Calu3 (cell line): ENCODE measurements around the gene C9orf50. TPM values are rescaled to one million over a fixed set of nuclear protein-coding genes. Genes with fewer than 3 reads are reported as not detected.

Source experiments
- BruUV-seq: library from RNA; stranded (reverse); fragments of 400-500 nt; replicated peaks from 2 replicates; lab custom pipeline; 2021; lab: Mats Ljungman, UMichigan
- CTCF ChIA-PET: fragments of 300-600 bp; sonication (Branson Sonifier 250); formaldehyde crosslinking; loops from one replicate; lab custom pipeline; 2022; ENCODE audit warnings: antibody characterized with exemption; lab: Charles Lee
- DNase-seq: peaks from one replicate; pipeline ENCODE4 v3.0.0; 2022
- H3K27ac Mint-ChIP-seq: one replicate; pipeline ENCODE4 v1.8.0; 2022; ENCODE audit warnings: mixed read lengths; ENCODE audit not compliant: unreplicated experiment
- H3K27me3 Mint-ChIP-seq: one replicate; pipeline ENCODE4 v1.8.0; 2022; ENCODE audit warnings: mixed read lengths; ENCODE audit not compliant: unreplicated experiment
- H3K36me3 Mint-ChIP-seq: one replicate; pipeline ENCODE4 v1.8.0; 2022; ENCODE audit warnings: mild to moderate bottlenecking, moderate library complexity, mixed read lengths; ENCODE audit not compliant: insufficient read depth, unreplicated experiment
- H3K4me1 Mint-ChIP-seq: one replicate; pipeline ENCODE4 v1.8.0; 2022; ENCODE audit warnings: mild to moderate bottlenecking, low read depth, mixed read lengths; ENCODE audit not compliant: unreplicated experiment
- H3K4me3 Mint-ChIP-seq: one replicate; pipeline ENCODE4 v1.8.0; 2022; ENCODE audit warnings: mild to moderate bottlenecking, low read depth, moderate library complexity, mixed read lengths; ENCODE audit not compliant: unreplicated experiment
- H3K9me3 Mint-ChIP-seq: one replicate; pipeline ENCODE4 v1.8.0; 2022; ENCODE audit warnings: low read depth, mixed read lengths; ENCODE audit not compliant: unreplicated experiment
- intact Hi-C: fragments of 100-400 bp; cut with micrococcal nuclease; formaldehyde crosslinking; loops from one replicate; pipeline ENCODE4 v1.10.0; 2022; ENCODE audit not compliant: unreplicated experiment
- total RNA-seq: library from RNA; stranded (reverse); gene quantifications from 2 replicates; pipeline ENCODE4 v1.2.3, GENCODE V29; 2022
- TF ChIP-seq, protein P1 (sequence below): fragments of 200-600 bp; IDR thresholded peaks from one replicate; pipeline ENCODE4 v1.8.0; 2022; ENCODE audit warnings: antibody characterized with exemption; ENCODE audit not compliant: unreplicated experiment

The C9orf50 gene
- total RNA-seq, 1 experiment from 2014 or later: not detected

DNA sequence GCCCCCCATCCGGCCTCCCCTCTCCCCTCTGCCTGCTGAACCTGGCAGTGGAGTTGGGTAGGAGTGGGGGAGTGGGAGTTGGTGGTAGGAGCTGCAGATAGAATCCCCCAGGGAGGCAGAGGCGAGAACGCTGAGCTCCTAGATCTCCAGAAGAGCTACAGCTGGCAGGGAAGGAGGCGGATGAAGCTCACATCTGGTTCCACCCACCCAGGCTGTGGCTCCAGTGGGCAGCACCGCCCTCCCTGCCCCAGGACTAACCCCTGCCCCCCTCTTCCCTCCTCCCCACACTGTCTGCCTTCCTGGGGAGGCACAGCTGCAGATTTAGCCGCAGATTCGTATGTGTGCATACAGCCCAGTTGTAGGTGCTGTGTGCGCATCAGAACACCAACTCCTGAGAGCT is 34.2 kb downstream of the C9orf50 start:
- Mint-ChIP-seq H3K4me1 (peaks cover 15% of the 10 kb centered on the region), H3K27ac (no peak overlapping the region), H3K27me3 (no peaks in the 10 kb centered on the region), H3K4me3 (no peak overlapping the region), H3K36me3 (peaks cover 6% of the 10 kb centered on the region), H3K9me3 (no peaks in the 10 kb centered on the region)
- intact Hi-C loops: no loop called here
- CTCF ChIA-PET: no interaction called here
- no TSS peak for BruUV-seq
- TF ChIP-seq, protein P1, sequence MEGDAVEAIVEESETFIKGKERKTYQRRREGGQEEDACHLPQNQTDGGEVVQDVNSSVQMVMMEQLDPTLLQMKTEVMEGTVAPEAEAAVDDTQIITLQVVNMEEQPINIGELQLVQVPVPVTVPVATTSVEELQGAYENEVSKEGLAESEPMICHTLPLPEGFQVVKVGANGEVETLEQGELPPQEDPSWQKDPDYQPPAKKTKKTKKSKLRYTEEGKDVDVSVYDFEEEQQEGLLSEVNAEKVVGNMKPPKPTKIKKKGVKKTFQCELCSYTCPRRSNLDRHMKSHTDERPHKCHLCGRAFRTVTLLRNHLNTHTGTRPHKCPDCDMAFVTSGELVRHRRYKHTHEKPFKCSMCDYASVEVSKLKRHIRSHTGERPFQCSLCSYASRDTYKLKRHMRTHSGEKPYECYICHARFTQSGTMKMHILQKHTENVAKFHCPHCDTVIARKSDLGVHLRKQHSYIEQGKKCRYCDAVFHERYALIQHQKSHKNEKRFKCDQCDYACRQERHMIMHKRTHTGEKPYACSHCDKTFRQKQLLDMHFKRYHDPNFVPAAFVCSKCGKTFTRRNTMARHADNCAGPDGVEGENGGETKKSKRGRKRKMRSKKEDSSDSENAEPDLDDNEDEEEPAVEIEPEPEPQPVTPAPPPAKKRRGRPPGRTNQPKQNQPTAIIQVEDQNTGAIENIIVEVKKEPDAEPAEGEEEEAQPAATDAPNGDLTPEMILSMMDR: no peak
- no peak for DNase-seq

DNA sequence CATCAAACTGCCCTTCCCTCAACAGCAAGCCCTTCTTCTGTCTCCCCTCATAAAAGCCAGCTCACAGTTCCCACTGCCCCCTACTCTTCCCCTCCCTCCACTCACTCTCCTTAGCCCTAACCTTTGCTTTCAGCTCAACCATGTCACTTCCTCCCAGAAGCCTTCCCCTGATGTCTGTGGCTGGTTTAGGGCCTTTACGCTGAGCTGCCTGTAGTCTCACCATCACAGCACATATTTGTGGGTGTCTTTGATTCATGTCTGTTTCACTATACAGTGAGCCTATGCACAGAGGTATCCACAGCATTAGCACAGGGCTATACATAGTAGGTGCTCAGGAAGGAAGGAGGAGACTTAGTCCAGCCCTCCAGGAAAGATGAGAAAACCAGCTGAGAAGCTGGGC is 34.7 kb downstream of the C9orf50 start:
- intact Hi-C loops: no loop called here
- Mint-ChIP-seq H3K27me3 (no peaks in the 10 kb centered on the region), H3K9me3 (no peaks in the 10 kb centered on the region), H3K36me3 (peaks cover 6% of the 10 kb centered on the region), H3K4me1 (peaks cover 18% of the 10 kb centered on the region), H3K4me3 (no peak overlapping the region), H3K27ac (no peak overlapping the region)
- no peak for DNase-seq
- BruUV-seq: no TSS peak
- TF ChIP-seq, protein P1: no peak
- CTCF ChIA-PET: no interaction called here

DNA sequence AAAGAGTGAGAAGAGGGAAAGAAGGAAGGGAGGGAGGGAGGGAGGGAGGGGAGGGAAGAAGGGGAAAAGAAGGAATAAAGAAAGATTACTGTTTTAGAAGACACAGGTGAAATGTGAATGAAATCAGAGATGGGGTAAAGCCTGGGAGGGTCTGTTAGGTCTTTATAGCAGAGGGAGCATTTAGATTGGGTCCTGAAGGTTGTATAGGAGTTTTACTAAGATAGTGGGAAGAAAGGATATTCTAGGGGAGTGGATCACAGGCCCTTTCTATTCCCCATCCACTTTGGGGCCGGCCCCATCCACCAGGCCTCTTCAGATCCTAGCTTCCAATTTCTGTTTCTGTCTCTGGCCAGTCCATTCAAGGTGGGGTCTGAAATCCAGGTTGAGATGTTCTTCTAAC is 35.5 kb downstream of the C9orf50 start:
- H3K9me3 Mint-ChIP-seq: no peaks in the 10 kb centered on the region
- no TSS peak for BruUV-seq

DNA sequence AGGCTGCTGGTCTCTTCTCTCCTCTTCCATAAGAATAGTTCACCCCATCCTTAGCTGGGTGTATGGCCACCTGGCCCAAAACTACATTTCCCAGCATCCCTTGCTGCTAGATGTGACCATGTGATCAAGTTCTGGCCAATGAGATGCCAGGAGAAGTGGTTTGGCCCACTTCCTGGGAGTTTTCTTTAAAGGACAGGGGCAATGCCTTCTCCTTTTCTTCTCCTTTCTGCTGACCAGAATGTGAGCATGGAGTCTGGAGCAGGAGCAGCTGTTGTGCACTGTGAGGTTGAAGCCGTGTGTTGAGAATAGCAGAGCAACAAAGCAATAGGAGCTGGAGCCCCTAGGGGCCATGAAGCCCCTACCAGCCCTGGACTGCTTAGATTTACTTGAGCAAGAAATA is 36.8 kb downstream of the C9orf50 start:
- peak; percentile 61 for DNase-seq
- TF ChIP-seq, protein P1: no peak
- Mint-ChIP-seq H3K27me3 (no peaks in the 10 kb centered on the region), H3K27ac (no peak overlapping the region), H3K36me3 (peaks cover 20% of the 10 kb centered on the region), H3K4me3 (no peak overlapping the region), H3K9me3 (no peaks in the 10 kb centered on the region), H3K4me1 (peaks cover 26% of the 10 kb centered on the region)
- no TSS peak for BruUV-seq
- CTCF ChIA-PET: no interaction called here
- intact Hi-C loops: no loop called here

More for the DNA sequence above, 35.5 kb downstream of the C9orf50 start:
- no peak overlapping the region for H3K27ac Mint-ChIP-seq
- H3K36me3 Mint-ChIP-seq: peaks cover 11% of the 10 kb centered on the region
- CTCF ChIA-PET: no interaction called here
- no peaks in the 10 kb centered on the region for H3K27me3 Mint-ChIP-seq
- DNase-seq: no peak
- no peak overlapping the region for H3K4me3 Mint-ChIP-seq
- intact Hi-C loops: no loop called here
- peaks cover 18% of the 10 kb centered on the region for H3K4me1 Mint-ChIP-seq
- TF ChIP-seq, protein P1: no peak
